Measurements from ENCODE around the gene RPUSD3. TPM values are rescaled to one million over a fixed set of nuclear protein-coding genes. Genes with fewer than 3 reads are reported as not detected.

RPUSD3 gene
- total RNA-seq, 2 donors from 2014 or later = 43.1 to 71.2 TPM

DNA sequence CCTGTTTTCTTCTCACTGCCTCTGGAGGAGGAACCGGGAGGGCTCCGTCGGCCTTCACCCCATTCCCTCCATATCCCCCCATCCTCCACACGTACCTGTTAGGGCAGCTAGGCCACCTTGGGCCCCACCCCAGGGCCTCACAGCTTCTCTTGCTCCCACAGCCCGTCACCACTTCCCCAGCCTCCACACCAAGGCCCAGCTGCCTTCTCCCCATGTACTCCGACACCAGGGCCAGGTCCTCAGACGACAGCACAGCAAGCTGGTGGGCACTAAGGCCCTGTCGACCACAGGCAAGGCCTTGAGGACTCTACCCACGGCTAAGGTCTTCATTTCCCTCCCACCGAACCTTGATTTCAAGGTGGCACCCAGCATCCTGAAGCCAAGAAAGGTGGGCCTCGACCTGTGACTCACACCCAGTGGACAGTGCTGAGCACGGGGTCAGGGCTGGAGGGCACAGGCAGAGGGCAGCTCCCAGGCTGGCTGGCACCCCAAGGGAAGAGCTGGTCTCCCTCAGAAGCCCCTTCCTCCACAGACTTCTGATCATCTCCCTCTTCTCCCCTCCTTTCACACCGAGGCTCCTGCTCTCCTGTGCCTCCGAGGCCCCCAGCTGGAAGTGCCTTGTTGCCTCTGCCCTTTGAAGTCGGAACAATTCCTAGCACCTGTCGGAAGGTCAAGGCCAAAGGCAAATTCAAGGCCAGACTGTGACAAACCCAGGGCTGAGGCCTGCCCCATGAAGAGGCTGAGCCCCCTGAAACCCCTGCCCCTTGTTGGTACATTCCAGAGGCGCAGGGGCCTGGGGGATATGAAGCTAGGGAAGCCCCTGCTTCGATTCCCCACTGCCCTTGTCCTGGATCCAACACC lies 9.1 kb downstream of the RPUSD3 start:
- no peak for ATAC-seq
- peak; percentile 40 for DNase-seq (ENCODE audit: low spot score)
- Mint-ChIP-seq H3K9me3 (no peaks in the 10 kb centered on the region), H3K27ac (peak overlapping the region in 1 of 2 donors; percentile 50), H3K4me1 (ENCODE audit: low read depth in 2 of 2) (peaks cover 0 to 11% of the 10 kb centered on the region in 2 donors), H3K36me3 (no peaks in the 10 kb centered on the region), H3K4me3 (no peak overlapping the region), H3K27me3 (no peaks in the 10 kb centered on the region)

DNA sequence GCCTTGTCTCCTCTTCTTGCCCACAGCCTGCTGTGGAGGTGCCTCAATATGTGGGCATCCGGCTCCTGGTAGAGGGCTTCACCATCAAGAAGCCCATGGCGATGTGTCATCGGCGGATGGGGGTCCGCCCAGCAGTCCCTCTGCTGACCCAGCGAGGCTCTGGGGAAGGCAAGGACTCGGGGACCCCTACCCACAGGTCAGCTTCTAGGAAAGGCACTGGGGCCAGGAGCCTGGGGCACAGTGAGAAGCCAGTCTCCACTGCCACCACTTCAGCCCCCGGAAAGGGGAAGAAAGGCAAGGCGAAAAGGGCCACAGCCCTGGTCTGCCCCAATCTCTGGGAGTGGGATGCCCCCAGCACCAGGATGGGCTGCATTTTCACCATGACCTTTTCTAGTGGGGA lies 10.7 kb downstream of the RPUSD3 start:
- ATAC-seq = no peak
- no peak overlapping the region for H3K4me3 Mint-ChIP-seq
- no peak overlapping the region for H3K27ac Mint-ChIP-seq
- peaks cover 0 to 11% of the 10 kb centered on the region in 2 donors for H3K4me1 Mint-ChIP-seq (ENCODE audit: low read depth in 2 of 2)
- no peaks in the 10 kb centered on the region for H3K36me3 Mint-ChIP-seq
- H3K27me3 Mint-ChIP-seq = no peaks in the 10 kb centered on the region
- no peaks in the 10 kb centered on the region for H3K9me3 Mint-ChIP-seq
- DNase-seq (ENCODE audit: low spot score) = peak; percentile 54

DNA sequence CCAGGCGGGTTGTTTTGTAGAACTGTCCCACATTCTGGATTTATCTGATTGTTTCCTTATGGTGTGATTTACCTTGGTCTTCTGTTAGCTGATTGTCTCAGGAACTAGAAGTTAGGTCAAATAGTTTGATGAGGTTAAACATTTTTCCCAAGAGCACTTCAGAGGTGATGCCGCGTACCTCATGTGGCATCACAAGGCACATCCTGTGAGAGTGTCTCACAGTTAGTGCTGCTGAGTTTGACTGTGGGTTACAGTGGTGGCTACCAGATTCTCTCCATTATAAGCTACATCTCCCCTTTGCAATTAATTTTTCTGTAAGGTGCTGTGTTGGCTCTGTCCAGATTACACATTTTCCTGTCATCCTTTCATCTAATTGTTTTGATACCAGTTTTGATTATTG lies 12.6 kb downstream of the RPUSD3 start:
- no peaks in the 10 kb centered on the region for H3K9me3 Mint-ChIP-seq
- H3K4me3 Mint-ChIP-seq = no peak overlapping the region
- no peaks in the 10 kb centered on the region for H3K27me3 Mint-ChIP-seq
- no peaks in the 10 kb centered on the region for H3K36me3 Mint-ChIP-seq
- H3K27ac Mint-ChIP-seq = no peak overlapping the region
- H3K4me1 Mint-ChIP-seq (ENCODE audit: low read depth in 2 of 2) = peaks cover 0 to 12% of the 10 kb centered on the region in 2 donors
- ATAC-seq (no peak), DNase-seq (ENCODE audit: low spot score) (peak; percentile 12)

DNA sequence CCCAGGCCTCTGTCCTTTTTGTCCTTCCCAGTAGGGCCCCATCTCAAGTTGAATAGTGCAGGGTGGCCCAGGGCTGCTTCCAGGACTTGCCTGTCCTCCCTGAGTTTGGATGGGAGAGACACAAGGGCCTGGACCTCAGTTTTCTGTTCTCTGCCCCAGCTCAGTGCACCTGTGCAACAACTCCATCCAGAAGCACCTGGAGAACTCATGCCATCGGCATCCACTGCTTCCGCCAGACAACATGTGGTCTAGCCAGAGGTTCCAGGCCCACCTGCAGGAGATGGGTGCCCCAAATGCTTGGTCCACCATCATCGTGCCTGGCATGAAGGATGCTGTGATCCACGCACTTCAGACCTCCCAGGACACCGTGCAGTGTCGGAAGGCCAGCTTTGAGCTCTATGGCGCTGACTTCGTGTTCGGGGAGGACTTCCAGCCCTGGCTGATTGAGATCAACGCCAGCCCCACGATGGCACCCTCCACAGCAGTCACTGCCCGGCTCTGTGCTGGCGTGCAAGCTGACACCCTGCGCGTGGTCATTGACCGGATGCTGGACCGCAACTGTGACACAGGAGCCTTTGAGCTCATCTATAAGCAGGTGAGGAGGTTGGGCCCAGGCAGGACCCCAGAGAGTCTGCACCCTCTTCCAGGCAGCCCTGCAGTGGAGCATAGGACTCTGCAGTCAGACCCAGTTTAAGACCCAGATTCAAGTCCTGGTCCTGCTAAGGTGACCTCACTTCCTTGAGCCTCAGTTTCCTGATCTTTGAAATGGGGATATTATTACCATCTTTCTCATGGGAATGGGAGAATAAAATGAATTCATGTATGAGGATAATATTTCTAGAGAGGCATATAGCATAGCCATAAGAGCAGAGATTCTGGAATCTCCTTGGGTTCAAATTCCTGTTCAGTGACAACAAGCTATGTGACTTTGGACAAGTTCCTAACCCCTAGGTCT lies 14.7 kb downstream of the RPUSD3 start:
- Mint-ChIP-seq H3K4me1 (ENCODE audit: low read depth in 2 of 2) (peaks cover 0 to 10% of the 10 kb centered on the region in 2 donors), H3K9me3 (no peaks in the 10 kb centered on the region), H3K27me3 (no peaks in the 10 kb centered on the region), H3K4me3 (no peak overlapping the region), H3K27ac (no peak overlapping the region), H3K36me3 (no peaks in the 10 kb centered on the region)
- ATAC-seq (no peak), DNase-seq (ENCODE audit: low spot score) (peak; percentile 55)

DNA sequence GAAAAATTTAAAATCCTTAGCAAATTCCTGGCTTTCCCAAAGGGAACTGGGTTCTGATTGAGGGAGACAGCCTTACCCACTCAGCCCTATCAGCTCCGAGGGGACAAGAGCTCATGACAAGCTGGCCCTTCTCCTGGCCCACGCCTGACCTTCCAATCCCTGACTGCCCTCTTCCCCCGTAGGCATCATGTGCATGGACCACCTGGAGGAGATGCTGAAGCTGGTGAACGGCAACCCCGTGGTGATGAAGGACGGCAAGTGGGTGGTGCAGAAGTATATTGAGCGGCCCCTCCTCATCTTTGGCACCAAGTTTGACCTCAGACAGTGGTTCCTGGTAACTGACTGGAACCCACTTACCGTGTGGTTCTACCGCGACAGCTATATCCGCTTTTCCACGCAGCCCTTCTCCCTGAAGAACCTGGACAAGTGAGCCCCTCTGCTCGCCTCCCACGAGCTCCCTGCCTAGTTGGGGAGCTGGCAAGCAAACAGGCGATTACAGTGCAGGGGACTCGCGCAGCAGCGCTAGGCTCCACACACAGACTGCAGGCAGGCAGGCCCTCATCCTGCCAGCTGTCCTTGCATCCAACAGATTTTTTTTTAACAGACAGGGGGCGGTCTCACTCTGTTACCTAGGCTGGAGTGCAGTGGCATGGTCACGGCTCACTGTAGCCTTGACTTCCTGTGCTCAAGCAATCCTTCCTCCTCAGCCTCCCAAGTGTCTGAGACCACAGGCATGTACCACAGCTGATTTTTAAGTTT lies 16.8 kb downstream of the RPUSD3 start:
- ATAC-seq (peak; percentile 48 to 67), DNase-seq (ENCODE audit: low spot score) (no peak)
- Mint-ChIP-seq H3K36me3 (no peaks in the 10 kb centered on the region), H3K27me3 (no peaks in the 10 kb centered on the region), H3K4me1 (ENCODE audit: low read depth in 2 of 2) (peaks cover 0 to 10% of the 10 kb centered on the region in 2 donors), H3K4me3 (no peak overlapping the region), H3K27ac (peak overlapping the region in 1 of 2 donors; percentile 59), H3K9me3 (no peaks in the 10 kb centered on the region)

DNA sequence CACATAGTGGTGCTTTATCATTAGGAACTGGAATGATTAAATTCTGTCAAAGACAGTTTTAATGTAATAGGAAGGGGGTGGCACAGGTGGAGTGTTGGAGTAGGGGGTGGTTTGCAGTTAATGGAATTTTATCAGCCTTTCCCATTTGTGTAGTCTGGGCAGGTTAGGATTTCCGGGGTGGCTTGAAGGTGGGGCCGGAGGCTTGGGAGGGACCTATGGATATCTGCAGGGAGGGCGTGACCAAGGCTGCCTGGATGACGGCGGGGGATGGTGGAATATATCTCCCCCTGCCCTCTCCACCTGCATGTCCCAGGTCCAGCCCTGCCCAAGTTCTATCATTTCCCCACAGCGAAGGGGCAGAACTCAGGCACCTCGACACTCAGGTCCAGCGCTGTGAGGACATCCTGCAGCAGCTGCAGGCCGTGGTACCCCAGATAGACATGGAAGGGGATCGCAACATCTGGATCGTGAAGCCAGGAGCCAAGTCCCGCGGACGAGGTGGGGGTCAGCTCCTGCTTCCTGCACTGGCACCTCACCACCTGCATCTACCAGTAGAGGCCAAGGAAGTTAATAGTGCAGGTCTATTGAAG lies 18.3 kb downstream of the RPUSD3 start:
- Mint-ChIP-seq H3K36me3 (no peaks in the 10 kb centered on the region), H3K27ac (no peak overlapping the region), H3K9me3 (no peaks in the 10 kb centered on the region), H3K4me3 (no peak overlapping the region), H3K4me1 (ENCODE audit: low read depth in 2 of 2) (peaks cover 0 to 4% of the 10 kb centered on the region in 2 donors), H3K27me3 (no peaks in the 10 kb centered on the region)
- no peak for ATAC-seq
- DNase-seq (ENCODE audit: low spot score) = no peak

DNA sequence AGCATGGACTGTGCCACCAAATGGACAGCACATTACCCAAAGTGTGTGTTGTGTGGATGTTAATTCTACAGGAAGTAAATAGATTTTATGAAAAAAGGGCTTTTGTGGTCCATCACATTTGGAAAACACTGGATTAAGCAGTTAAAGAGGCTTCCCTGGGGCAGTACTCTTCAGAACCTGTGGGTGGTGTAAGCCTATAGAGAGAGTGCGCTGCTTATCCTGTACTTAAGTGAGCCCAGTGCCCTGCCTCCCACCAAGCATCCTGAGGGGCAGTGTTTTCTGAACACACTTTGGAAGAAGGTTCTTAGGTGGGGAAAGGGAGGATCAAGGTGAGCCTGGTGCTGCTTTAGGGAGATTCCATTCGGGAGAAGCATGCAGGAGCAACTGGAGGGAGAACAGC lies 22.9 kb downstream of the RPUSD3 start:
- ATAC-seq = no peak

DNA sequence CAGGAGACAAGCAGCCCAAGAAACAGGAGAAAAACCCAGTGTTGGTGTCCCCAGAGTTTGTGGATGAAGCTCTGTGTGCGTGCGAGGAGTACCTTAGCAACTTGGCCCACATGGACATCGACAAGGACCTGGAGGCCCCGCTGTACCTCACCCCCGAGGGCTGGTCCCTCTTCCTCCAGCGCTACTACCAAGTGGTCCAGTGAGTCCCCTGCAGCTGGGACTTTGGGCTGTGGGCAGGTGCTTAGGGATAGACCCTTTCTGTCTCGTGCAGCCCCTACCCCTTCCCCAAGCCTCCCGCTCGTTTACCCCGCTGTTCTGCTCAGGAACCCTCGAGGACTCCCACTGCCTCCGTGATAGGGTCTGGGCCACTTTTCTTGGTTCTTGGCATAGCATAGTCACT lies 23.3 kb downstream of the RPUSD3 start:
- Mint-ChIP-seq H3K27me3 (no peaks in the 10 kb centered on the region), H3K9me3 (no peaks in the 10 kb centered on the region), H3K4me3 (no peak overlapping the region), H3K36me3 (peaks cover 7% of the 10 kb centered on the region), H3K27ac (no peak overlapping the region), H3K4me1 (ENCODE audit: low read depth in 2 of 2) (peaks cover 0 to 6% of the 10 kb centered on the region in 2 donors)
- ATAC-seq = peak in 1 of 2 donors; percentile 17
- DNase-seq (ENCODE audit: low spot score) = no peak

More for the DNA sequence above, 22.9 kb downstream of the RPUSD3 start:
- H3K27ac Mint-ChIP-seq = no peak overlapping the region
- H3K9me3 Mint-ChIP-seq = no peaks in the 10 kb centered on the region
- H3K27me3 Mint-ChIP-seq = no peaks in the 10 kb centered on the region
- peaks cover 7% of the 10 kb centered on the region for H3K36me3 Mint-ChIP-seq
- H3K4me1 Mint-ChIP-seq (ENCODE audit: low read depth in 2 of 2) = peaks cover 0 to 6% of the 10 kb centered on the region in 2 donors
- no peak for DNase-seq (ENCODE audit: low spot score)
- no peak overlapping the region for H3K4me3 Mint-ChIP-seq

DNA sequence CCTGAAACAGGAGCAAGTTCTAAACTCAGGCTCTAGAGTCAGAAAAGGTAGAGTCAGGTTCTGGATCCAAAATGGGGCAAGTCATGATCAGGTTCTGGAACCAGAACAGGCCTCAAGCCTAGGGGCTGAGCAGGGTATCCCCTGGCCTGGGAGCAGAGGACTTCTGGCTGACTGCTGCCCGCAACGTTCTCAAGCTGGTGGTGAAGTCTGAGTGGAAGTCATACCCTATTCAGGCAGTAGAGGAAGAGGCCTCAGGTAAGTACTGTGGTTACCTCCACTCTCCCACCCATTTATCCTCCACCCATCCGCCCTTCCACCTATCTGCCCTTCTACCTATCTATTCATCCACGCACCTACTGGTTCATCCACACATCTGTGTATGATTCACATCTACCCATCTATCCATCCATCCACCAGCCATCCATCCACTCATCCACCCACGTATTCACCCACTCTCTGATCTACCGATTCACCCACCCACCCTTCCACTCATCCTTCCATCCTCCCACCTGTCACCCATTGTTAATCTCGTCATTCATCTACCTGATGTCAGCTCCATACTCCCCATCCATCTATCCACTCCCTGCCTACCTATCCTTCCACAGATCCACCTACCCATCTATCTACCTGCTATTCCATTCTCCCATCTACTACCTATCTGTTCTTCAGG lies 25.0 kb downstream of the RPUSD3 start:
- Mint-ChIP-seq H3K4me1 (ENCODE audit: low read depth in 2 of 2) (peaks cover 0 to 6% of the 10 kb centered on the region in 2 donors), H3K27me3 (no peaks in the 10 kb centered on the region), H3K4me3 (no peak overlapping the region), H3K9me3 (no peaks in the 10 kb centered on the region), H3K27ac (no peak overlapping the region), H3K36me3 (peaks cover 7% of the 10 kb centered on the region)
- no peak for ATAC-seq
- no peak for DNase-seq (ENCODE audit: low spot score)

DNA sequence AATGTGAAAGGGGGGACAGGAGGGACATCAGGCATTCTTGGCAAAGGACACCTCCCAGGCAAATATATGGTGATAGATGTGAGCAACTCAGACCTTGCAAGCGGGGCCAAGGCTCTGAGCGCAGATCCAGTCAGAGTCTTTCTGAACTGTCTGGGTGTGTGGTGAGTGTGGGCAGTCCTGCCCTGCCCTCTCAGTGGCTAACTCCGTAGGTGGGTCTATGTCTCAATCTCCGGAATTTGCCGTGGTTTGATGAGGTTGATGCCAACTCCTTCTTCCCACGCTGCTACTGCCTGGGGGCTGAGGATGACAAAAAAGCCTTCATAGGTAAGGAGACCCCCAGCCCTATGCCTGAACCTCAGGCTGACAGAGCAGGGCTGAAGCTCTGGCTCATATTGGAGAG lies 26.4 kb downstream of the RPUSD3 start:
- Mint-ChIP-seq H3K9me3 (no peaks in the 10 kb centered on the region), H3K4me1 (ENCODE audit: low read depth in 2 of 2) (peaks cover 0 to 6% of the 10 kb centered on the region in 2 donors), H3K27ac (no peak overlapping the region), H3K27me3 (no peaks in the 10 kb centered on the region), H3K4me3 (no peak overlapping the region), H3K36me3 (peaks cover 7% of the 10 kb centered on the region)
- no peak for DNase-seq (ENCODE audit: low spot score)
- no peak for ATAC-seq

DNA sequence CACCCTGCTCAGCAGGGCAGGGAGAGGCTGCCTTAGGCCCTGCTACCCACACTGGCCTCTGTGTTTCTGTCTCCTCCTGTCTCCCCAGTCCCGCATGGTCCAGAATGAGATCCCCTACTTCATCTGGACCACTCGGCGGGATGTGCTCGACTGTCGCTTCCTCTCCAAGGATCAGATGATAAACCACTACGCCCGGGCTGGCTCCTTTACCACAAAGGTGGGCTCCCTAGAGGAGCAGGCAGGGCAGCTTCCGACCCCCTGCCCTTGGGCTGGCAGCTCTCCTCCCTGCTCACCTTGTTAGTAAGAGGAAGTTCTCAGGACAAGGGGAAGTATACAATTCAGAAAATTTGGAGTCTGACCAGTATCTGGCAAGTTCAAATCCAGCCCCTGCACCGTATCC lies 27.8 kb downstream of the RPUSD3 start:
- Mint-ChIP-seq H3K27me3 (no peaks in the 10 kb centered on the region), H3K36me3 (peaks cover 12% of the 10 kb centered on the region), H3K4me3 (no peak overlapping the region), H3K4me1 (ENCODE audit: low read depth in 2 of 2) (peaks cover 9 to 16% of the 10 kb centered on the region in 2 donors), H3K9me3 (no peaks in the 10 kb centered on the region), H3K27ac (no peak overlapping the region)
- ATAC-seq = no peak
- DNase-seq (ENCODE audit: low spot score) = no peak

DNA sequence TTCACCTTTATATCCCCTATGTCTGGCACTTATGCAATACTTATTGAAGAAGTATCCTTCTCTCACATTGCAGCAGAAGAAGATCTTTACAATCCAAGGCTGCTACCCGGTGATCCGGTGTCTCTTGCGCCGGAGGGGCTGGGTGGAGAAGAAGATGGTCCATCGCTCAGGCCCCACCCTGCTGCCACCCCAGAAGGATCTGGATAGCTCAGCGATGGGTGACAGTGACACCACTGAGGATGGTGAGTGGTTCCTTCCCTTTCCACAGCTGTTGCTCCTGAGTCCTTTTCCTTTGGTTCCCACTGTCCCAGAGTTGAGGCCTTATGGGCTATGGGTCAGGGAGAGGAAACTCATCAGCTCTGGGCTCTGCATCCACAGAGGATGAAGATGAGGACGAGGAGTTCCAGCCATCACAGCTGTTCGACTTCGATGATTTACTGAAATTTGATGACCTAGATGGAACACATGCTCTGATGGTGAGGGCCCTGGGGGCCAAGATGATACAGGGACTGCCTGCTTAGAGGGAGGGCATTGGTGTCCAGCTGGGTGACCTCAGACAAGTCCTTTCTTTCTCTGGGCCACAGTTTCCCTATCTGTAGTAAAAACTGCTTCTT lies 30.8 kb downstream of the RPUSD3 start:
- Mint-ChIP-seq H3K27ac (no peak overlapping the region), H3K9me3 (no peaks in the 10 kb centered on the region), H3K4me3 (no peak overlapping the region), H3K36me3 (peaks cover 5% of the 10 kb centered on the region), H3K27me3 (no peaks in the 10 kb centered on the region), H3K4me1 (ENCODE audit: low read depth in 2 of 2) (peaks cover 32% of the 10 kb centered on the region in 2 donors)
- ATAC-seq (no peak), DNase-seq (ENCODE audit: low spot score) (peak; percentile 18)
